Measurements from ENCODE around the gene PHB1.
"Not testable (repeated sequence)": the region's sequence is repeated elsewhere in the genome, so short reads cannot be mapped to it uniquely, and the experiment has no call there.

Gene PHB1

DNA sequence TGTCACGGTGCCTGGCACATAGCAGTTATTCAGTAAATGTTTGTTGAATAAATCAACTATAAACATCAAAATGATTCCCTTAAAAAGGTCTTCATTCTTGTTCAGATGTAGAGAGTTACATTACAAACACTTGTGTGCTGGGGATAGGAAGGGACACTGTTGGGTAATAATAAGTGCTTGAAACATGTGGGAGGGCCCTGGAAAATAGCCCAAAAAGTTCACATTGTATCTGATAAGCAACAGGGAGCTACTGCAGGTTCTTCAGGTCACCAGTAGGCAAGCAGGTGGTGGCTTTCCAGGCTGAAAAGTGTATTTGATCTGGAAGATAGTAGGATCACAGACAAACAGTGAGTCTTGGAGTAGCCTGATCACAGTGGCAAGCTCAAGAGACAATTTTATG is 33.6 kb downstream of the PHB1 start:
- DNase-seq (ENCODE audit: low read depth): no peak

DNA sequence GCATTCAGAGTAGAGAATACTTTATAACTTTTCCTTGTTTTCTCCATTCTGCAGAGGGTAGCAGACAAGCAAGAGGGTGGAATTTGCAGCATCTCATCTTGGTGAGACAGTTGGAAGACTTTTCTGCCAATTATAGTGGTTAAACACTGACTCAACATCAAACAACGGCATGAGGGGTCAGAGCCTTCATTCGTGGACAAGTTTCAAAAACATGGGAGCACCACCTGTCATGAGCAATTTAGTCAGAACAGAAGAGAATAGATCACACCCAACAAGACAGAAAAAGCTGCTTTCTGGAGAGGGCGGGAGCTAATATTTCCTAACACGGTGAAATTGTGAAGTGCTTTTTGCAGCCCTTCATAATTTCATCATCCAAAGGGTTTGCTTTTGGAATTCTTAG is 34.8 kb downstream of the PHB1 start:
- no peak for DNase-seq (ENCODE audit: low read depth)

DNA sequence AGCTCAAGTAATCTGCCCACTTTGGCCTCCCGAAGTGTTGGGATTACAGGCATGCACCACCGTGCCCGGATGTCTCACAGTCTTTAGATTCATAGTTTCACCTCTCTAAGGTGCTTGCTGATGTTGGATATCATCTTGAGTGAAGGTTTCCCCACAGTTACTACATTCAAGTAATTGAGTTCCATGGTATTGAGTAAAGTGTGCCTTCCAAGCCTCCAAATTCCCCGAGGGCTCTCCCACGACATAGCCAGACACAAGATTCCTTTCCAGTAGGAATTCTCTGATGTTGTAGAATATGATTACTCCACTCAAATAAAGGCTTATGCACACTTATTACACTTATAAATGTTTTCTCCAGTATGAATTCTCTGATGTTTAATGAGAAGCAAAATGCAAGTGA is 36.4 kb downstream of the PHB1 start:
- no peak for DNase-seq (ENCODE audit: low read depth)

DNA sequence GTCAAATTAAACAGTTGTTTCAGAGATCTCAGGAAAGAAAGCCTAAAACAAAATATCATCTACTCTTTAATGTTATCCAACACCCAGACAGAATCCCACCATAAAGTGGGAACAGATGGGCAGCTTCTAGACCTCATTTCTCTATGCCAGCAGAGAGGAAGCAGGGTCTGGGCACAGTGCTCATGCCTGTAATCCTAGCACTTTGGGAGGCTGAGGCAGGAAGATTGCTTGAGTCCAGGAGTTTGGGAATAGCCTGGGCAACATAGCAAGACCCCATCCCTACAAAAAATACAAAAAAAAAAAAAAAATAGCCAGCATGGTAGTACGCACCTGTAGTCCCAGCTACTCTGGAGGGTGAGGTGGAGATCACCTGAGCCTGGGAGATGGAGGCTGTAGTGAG is 39.1 kb downstream of the PHB1 start:
- no peak for DNase-seq (ENCODE audit: low read depth)

DNA sequence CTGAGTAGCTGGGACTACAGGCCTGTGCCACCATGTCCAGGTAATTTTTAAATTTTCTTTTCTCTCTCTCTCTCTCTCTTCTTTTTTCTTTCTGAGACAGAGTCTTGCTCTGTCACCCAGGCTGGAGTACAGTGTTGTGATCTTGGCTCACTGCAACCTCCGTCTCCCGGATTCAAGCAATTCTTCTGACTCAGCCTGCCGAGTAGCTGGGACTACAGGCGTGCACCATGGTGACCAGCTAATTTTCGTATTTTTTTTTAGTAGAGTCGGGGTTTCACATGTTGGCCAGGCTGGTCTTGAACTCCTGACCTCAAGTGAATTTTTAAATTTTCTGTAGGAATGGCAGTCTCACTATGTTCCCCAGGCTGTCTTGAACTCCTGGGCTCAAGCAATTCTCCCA is 41.6 kb downstream of the PHB1 start:
- no peak for DNase-seq (ENCODE audit: low read depth)

DNA sequence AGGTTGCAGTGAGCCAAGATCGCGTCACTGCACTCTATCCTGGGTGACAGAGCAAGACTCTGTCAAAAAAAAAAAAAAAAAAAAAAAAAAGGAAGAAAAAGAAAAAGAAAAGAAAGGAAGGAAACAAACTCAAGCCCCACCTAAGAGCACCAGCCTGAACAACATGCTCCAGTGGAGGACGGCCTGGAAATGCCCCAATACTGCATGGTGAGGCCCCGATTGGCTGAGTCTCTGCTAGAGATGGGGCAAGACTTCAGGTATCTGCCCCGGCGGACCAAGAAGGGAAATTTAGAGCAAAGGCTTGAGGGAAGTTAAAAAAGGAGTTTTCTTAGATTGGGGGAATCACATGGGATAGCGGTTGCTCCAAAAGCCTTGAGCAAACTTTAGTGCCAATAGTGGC is 42.3 kb downstream of the PHB1 start:
- no peak for DNase-seq (ENCODE audit: low read depth)

DNA sequence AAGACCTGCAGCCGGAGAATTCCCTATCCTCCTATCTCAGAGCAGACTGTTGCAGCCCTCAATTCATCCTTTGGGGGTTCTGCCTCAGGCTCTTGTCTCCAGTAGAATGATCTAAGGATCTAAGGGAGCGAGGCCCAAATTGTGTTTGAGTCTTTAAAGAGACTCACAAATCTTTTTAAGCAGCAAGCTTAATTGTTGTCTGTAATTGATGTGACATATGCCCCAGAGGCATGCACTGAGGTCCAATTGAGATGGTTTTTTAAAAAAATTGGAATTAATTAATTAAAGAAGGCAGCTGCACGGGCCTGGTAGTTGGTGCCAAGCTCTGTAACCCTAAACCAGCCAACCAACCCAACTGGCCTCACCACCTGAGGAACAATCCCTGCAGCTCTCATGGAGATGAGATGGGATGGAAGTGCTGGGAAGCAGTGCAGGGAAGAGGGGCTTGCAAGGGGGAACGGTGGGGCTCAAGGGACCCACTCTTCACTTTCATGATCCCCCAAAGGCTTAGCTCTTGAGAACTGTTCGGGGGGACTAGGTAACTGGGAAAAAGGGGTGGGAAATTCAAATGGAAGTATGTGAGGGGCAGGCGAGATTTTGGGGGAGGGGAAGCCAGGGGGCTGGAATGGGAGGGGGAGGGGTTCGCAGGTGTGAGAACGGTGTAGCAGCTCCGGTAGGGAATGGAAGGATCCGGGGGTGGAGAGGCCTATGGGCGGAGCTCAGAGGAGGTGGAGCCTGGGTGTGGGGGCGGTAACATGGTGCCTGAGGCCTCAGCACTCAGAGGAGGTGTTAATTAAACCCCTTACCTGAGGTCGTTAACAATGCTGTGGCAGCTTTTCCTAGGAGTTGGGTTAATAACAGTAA is 43.5 kb downstream of the PHB1 start:
- DNase-seq (ENCODE audit: low read depth): no peak

DNA sequence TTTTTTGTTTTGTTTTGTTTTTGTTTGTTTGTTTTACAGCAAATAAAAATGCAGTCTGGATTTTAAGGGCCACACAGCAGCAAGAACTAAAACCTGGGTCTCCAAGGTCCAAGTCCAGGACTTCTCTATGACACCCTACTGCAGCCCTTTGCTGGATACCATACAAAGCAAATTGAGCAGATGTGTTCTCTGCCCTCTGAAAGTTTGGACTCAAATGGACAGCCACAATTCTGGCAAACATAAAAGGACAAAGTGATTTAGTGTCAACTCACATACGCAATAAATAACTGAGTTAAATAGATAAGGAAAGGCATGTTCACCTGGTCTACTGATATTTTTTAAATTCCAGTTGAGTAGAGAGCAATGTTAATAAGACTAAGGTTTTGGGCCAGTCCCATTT is 44.9 kb downstream of the PHB1 start:
- no peak for DNase-seq (ENCODE audit: low read depth)

DNA sequence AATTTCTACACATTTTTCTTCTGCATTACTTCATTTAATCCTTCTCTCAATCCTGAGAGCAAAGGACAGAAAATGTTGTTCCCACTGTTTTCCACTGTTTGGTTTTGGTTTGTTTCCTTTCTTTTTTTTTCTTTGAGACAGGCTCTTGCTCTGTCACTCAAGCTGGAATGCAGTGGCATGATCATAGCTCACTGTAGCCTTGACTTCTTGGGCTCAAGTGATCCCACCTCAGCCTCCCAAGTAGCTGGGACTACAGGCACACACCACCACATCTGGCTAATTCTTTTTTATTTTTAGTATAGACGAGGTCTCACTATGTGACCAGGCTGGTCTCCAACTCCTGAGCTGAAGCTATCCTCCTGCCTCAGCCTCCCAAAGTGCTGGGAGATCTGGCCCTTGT is 45.6 kb downstream of the PHB1 start:
- no peak for DNase-seq (ENCODE audit: low read depth)

DNA sequence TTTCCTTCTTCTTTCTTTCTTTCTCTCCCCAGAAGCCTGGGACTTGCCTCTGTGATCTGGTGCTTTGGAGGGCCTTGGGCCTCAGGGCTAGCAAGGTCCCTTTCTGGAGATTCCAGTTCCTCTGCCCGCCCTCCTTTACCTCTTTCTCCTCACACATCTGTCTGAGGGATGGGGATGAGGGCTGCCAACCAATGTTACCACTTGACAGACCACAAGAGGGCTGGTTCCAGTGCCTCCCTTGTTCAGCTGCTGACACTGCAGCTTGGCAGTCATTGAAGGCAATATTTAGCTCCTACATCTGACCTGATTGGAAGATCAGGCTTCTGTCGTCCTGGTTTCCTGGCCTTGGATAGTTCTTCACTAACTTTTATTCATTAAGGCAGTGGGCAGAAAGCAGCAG is 49.0 kb downstream of the PHB1 start:
- no peak for DNase-seq (ENCODE audit: low read depth)

DNA sequence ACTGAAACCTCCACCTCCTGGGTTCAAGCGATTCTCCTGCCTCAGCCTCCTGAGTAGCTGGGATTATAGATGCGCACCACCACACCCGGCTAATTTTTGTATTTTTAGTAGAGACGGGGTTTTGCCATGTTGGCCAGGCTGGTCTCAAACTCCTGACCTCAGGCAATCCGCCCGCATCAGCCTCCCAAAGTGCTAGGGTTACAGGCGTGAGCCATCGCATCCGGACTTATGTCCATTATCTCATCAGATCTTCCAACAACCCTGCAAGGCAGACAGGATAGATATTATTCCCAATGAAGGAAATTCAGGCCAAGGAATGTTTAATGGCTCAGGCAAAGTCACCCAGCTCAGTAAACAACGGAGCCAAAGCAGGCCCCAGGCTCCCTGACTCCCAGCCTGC is 49.6 kb downstream of the PHB1 start:
- DNase-seq (ENCODE audit: low read depth): not testable (repeated sequence)

DNA sequence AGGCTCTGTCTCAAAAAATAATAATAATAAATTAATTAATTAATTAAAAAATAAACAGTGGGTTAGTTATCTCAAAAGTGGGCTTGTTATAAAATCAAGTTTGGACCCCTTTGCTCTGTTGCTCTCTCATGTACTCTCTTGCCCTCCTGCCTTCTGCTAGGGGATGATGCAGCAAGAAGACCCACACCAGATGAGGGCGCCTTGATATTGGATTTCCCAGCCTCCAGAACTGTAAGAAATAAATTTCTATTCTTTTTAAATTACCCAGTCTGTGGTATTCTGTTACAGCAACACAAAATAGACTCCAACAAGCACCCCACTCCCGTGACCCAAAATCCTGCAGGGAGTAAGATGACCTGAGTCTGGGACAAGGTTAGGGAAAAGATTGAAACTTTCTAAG is 50.6 kb downstream of the PHB1 start:
- no peak for DNase-seq (ENCODE audit: low read depth)

DNA sequence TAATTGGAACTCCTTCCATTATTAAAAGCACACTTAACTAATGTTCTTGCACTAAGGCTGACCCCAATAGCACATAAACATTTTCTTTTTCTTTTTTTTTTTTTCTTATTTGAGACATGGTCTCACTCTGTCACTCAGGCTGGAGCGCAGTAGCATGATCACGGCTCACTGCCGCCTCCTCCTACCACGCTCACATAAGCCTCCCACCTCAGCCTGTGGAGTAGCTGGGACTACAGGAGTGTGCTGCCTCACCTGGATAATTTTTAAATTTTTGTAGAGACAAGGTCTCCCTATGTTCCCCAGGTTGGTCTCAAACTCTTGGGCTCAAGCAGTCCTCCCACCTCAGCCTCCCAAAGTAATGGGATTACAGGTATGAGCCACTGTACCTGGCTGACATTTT is 51.4 kb downstream of the PHB1 start:
- DNase-seq (ENCODE audit: low read depth): no peak

DNA sequence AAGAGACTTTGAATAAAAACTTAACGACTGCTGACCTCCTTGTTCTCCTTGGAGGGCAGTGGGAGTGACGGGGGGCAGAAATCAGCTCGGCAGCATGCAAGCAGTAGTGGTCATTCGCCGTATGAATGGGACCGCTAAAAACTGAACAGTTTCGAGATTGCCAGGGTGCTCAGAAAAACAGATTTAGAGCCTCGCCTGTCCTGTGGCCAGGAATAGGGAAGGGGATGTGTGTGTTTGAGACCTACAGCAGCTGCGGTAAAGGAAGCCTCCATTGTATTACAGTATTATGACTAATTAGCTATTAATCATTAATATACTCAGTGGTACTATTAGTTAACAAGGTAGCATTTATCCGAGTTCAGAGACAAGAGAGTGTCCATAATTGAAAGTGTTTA is 52.0 kb downstream of the PHB1 start:
- no peak for DNase-seq (ENCODE audit: low read depth)

DNA sequence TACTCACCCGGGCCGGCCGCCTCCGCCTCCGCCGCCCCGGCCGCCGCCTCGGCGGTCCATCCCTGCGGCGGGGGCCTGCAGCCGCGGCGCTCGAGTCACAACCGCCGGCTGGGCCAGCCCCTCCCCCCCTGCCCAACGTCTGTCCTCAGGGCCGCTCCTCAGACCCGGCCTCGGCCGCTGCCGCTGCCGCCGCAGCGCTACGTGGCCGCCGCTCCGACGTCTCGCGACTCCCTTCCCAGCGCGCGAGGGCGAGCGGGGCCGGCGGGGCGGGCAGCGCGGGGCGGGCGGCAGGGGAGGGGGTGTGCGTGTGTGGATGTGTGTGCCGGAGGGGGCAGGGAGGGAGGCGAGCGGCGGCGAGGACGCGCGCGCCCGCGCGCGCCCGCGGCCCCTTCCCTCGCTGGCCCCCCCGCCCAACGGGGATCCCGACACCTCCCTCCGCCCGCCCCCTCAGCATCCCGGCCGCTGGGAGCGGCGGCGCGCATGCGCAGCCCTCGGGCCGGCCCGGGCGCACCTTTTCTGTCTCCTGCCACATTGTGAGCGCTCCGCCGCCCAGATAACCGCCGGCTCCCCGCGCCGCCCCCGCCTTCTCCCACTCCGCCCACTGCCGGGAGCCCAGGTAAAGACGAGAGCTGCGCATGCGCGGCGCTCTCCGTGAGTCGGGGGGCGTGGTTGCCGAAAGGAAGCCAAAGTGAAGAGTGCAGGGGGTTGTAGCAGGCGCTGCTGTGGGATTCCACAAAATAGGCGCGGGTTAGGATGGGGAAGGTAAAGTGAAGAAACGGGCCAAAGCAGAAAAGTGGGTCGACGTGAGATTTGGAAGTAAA is 52.6 kb downstream of the PHB1 start, which contains the start of gene ZNF652:
Gene ZNF652, minus strand, starts transcription at position 349 of the 821 bp plus-strand sequence. CDS start 44,525 bp downstream, outside the sequence.
- peak; percentile 78 for DNase-seq (ENCODE audit: low read depth)

DNA sequence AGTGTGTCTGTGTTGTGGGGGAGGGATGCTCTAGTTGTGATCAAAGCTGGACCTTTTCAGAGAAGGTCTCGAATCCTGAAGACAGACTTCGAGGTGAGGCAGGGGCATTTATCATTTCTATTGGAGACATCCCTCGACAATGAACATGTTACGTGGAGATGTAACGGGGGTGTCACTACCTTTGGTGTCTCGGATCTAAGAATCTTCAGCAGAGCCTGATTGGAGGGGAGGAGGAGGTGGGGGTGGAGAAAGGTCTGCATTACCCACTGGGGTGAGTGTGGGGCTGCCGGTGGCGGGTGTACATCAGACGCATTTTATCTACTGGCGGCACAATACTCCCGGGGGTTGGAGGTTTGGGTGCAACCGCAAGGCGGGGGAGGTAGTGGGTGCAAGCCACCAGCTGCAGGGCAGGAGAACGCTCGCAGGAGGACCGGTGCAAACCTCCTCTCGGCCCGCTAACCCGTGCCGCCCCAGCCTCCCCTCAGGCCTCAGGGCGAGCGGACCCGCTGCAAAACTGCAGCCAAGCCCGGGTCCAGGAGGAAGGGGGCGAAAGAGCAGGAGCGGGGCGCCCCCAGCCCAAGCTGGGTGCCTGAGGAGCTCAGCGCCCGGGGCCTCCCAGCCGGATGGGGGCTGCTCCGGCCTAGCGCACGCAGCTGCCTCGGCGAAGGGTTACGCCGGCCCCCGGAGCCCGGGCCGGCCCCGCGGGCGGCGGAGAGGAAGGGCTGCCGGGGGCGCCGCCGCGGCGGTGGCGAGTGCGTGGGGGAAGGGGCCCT is 53.4 kb downstream of the PHB1 start:
- DNase-seq (ENCODE audit: low read depth): peak; percentile 61

DNA sequence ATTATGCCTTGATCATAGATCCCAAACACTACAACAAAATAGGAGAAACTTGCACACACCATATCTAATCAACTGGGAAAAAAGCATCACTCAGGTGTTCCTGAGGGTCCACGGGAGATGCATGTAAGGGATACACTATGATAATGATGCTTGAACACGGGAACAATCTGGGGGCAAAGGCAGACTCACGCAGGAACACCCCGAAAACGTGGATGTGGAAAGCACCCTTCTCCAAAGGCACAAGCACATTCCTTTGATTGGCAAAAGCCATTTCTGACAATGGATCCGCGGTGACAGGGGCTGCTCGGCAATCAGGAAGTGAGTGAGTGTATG is 53.9 kb downstream of the PHB1 start:
- DNase-seq (ENCODE audit: low read depth): no peak

DNA sequence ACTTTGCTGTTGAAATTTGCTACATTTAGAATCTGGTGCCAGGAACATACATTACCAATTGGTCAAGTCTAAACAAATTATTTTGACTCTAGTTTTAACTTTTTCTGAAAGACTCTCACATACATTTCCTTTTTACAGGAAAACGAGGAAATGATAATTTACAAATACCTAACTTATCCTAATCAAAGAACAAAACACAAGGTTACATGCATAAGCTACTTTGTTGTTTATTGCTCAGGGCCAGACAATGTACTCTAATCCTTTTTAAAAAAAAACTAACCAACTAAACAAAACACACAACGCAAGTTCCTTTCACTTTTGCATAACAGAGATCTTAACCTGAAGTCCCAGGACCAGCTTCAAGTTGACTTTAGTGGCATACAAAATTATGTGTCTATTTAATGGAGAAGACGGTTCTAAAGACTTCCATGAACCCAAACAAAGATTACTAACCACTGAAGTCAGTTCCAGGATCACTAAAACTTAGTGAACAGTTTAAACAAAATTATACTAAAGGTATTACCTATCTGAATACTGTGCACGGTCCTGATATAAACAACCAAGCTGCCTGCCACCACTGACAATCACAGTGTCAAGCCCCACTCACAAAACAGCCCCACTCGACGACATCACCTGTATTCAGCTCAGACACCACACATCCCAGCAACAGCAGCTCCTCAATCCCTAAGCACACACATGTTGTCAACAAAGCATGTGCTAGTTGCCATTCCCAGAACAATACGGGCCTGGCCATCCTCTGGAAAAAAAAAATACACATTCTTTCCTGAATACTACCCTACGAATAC is 54.5 kb downstream of the PHB1 start:
- DNase-seq (ENCODE audit: low read depth): no peak

DNA sequence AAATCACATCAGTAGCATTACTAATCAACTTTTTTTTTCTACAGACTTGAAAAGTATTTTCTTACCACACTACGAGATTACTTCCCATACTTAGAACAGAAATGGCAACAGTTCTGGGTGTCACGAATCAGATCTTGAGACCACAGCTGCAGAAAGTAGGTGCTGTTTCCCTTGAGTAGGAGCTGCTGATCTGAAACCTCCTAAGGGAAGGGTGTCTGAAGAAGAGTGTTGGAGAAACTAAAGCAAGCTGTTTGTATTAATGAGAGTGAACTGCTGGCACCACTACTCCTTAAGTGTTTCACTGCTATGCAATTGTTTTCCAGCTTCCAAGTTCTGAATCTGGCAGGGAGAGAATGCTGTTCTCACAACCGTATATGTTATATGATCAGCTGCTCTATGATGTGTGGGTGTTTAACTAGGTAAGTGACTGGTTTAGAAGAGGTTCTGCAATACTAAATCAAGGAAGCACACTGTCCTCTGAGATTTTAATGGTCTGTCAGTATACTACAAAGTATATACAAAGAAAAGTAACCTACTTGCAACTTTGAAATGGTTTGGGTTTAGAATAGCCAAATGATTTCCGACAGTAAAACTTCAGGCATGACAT is 55.9 kb downstream of the PHB1 start:
- DNase-seq (ENCODE audit: low read depth): no peak

DNA sequence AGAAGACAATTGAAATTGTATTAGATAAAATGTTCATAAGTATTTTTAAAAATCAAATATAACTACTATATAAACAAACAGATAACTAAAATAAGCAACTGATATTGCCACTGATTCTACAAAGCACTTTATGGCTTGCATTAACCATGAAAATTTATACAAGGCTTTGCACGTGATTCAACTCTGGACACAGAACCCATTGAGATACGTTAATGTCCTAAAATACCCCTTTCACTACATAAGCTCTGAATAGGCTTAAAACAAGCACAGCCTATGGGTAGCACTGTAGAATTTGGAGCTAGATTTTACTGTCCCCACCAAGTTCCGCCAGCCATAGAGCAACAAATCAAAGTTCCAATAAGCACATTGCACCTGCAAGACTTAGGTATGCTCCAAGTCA is 57.2 kb downstream of the PHB1 start:
- DNase-seq (ENCODE audit: low read depth): no peak

DNA sequence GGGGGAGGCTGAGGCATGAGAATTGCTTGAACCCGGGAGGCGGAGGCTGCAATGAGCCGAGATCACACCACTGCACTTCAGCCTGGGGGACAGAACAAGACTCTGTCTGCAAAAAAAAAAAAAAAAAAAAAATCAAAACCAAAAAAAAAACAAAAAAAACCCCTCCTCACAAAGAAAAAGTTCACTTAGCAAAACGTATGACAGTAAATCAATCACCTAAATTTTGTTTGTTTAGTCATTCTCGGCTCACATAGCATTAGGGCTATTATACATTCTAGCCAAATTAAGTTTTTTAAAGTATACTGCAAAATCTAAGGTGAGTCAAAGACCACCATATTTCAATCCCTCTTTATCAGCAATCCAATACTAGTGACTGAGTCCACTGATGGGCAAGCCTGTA is 58.4 kb downstream of the PHB1 start:
- no peak for DNase-seq (ENCODE audit: low read depth)
